ENCODE measurements around the gene CABLES2. TPM values are rescaled to one million over a fixed set of nuclear protein-coding genes. Genes with fewer than 3 reads are reported as not detected.
A peak's percentile ranks its signal among the peaks of the same experiment; 100 is the strongest.

The CABLES2 gene
- polyA plus RNA-seq, 1 experiment: 4.8 TPM

DNA sequence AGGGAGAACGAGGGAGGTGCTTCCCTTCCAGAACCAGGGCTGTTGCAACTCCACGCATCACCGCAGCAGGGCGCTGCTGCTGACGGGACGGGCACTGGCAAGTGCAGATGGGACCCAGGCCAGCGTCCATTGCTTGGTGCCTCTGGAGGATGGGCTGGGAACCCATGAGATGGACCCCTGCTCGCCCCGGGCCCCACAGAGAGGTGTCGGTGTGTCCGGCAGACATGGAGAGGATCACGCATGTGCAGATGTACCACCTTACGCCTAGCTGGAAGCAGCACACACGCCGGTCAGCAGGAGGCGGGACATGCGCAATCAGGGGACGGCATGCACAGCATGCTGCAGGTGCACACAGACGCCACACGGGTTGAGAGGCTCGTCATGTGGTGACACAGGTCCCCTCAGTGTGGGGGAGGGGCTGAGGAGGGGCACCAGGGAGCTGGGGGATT, 5.7 kb downstream of the CABLES2 start:
- DNase-seq (ENCODE audit: low read depth): no peak
- TF ChIP-seq, protein P1, sequence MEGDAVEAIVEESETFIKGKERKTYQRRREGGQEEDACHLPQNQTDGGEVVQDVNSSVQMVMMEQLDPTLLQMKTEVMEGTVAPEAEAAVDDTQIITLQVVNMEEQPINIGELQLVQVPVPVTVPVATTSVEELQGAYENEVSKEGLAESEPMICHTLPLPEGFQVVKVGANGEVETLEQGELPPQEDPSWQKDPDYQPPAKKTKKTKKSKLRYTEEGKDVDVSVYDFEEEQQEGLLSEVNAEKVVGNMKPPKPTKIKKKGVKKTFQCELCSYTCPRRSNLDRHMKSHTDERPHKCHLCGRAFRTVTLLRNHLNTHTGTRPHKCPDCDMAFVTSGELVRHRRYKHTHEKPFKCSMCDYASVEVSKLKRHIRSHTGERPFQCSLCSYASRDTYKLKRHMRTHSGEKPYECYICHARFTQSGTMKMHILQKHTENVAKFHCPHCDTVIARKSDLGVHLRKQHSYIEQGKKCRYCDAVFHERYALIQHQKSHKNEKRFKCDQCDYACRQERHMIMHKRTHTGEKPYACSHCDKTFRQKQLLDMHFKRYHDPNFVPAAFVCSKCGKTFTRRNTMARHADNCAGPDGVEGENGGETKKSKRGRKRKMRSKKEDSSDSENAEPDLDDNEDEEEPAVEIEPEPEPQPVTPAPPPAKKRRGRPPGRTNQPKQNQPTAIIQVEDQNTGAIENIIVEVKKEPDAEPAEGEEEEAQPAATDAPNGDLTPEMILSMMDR (IDR thresholded peaks at IDR 0.05; ENCODE audit: insufficient read depth, low read depth, low read length): 0 out of 2 replicates have a peak, but pooled peaks have one; percentile 6
- Histone ChIP-seq H3K36me3 (ENCODE audit: control insufficient read depth, insufficient read depth, low read length) (peaks cover 2% of the 10 kb centered on the region), H3K27me3 (ENCODE audit: control insufficient read depth, insufficient read depth, low read length) (no peaks in the 10 kb centered on the region), H3K4me3 (ENCODE audit: low read depth, low read length) (no peak overlapping the region)
- POLR2A ChIA-PET: no interaction called here
- CTCF ChIA-PET: interaction anchor here (0.6 to 1.5 kb wide), 2 partner anchors 25 to 494 kb away, joined by 3 read pairs; no protein-coding TSS in a partner anchor

DNA sequence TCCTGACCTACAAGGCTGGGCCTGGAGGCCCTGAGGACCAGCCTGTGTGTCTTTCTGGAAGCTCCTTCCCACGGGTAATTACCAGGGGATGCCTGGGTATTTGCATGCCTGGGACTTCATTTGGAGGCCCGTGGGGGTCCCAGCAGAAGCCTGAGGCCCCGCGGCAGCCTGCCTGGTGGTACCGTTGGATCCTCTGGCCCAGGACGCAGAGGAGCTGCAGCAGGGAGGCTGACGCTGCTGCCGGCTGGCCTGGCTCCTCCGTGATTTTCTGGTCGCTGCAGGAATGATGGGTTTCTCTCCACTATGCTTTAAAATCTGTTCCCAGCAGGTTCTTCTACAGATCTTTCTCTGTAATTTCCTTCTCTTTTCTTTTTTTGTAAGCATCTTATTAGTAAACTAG, 6.5 kb downstream of the CABLES2 start:
- no peak overlapping the region for H3K4me3 ChIP-seq (ENCODE audit: low read depth, low read length)
- H3K27me3 ChIP-seq (ENCODE audit: control insufficient read depth, insufficient read depth, low read length): no peaks in the 10 kb centered on the region
- ChIA-PET CTCF (interaction anchor here (1.2 to 1.4 kb wide), 2 partner anchors 10 to 18 kb away, joined by 4 read pairs; no protein-coding TSS in a partner anchor), POLR2A (no interaction called here)
- TF ChIP-seq, protein P1 (IDR thresholded peaks at IDR 0.05; ENCODE audit: insufficient read depth, low read depth, low read length): no peak
- DNase-seq (ENCODE audit: low read depth): no peak
- peaks cover 3% of the 10 kb centered on the region for H3K36me3 ChIP-seq (ENCODE audit: control insufficient read depth, insufficient read depth, low read length)

DNA sequence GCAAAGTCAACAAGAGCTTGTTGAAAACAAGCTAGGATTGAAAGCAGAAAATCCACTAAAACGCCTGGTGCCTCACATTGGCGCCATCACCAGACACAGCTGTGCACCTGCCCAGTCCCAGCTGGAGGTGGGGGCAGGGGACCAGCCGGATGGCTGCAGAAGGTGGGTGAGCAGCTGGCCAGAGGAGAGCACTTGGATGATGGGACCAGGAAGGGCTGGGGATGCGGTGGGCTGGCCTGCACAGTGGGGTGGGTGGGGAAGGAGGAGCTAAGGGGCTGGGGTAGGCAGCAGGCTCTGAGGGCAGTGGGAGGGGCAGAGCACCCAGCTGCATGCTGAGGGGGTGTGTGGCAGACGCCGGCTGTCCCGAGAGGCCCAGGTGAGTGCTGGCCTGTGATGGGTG, 7.1 kb downstream of the CABLES2 start:
- Histone ChIP-seq H3K4me3 (ENCODE audit: low read depth, low read length) (no peak overlapping the region), H3K27me3 (ENCODE audit: control insufficient read depth, insufficient read depth, low read length) (no peaks in the 10 kb centered on the region), H3K36me3 (ENCODE audit: control insufficient read depth, insufficient read depth, low read length) (peaks cover 3% of the 10 kb centered on the region)
- ChIA-PET POLR2A (no interaction called here), CTCF (interaction anchor here (1.2 to 1.4 kb wide), 2 partner anchors 10 to 17 kb away, joined by 4 read pairs; no protein-coding TSS in a partner anchor)
- DNase-seq (ENCODE audit: low read depth): no peak
- TF ChIP-seq, protein P1 (IDR thresholded peaks at IDR 0.05; ENCODE audit: insufficient read depth, low read depth, low read length): no peak

DNA sequence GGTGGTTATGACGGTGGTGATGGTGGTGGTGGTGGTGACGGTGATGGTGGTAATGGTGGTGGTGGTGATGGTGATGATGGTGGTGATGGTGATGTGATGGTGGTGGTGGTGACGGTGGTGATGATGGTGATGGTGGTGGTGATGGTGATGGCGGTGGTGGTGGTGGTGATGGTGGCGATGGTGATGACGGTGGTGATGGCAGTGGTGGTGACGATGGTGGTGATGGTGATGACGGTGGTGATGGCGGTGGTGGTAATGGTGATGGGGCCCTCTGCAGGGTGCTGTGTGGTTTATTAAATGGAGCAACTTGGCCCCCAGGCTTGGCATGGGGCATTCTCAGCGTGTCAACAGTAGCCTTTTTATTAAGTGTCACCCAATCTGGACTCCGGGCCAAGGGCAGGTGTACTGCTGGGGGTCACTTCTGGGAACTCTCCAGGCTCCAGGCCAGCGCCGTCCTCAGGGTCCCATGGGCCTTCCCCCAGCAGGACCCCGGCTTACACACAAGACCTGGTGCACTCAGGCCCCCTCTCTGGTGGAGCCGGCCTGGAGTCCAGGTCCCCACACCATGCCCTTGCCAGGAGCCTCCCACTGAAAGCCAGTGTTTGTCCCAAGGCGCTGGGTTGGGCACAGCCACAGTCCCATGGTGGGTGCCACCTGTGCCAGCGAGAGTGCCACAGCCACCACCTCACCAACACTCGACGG, 8.8 kb downstream of the CABLES2 start:
- TF ChIP-seq, protein P1 (IDR thresholded peaks at IDR 0.05; ENCODE audit: insufficient read depth, low read depth, low read length): no peak
- POLR2A ChIA-PET: no interaction called here
- H3K4me3 ChIP-seq (ENCODE audit: low read depth, low read length): no peak overlapping the region
- no peak for DNase-seq (ENCODE audit: low read depth)
- H3K36me3 ChIP-seq (ENCODE audit: control insufficient read depth, insufficient read depth, low read length): peaks cover 10% of the 10 kb centered on the region
- CTCF ChIA-PET: no interaction called here
- H3K27me3 ChIP-seq (ENCODE audit: control insufficient read depth, insufficient read depth, low read length): no peaks in the 10 kb centered on the region

DNA sequence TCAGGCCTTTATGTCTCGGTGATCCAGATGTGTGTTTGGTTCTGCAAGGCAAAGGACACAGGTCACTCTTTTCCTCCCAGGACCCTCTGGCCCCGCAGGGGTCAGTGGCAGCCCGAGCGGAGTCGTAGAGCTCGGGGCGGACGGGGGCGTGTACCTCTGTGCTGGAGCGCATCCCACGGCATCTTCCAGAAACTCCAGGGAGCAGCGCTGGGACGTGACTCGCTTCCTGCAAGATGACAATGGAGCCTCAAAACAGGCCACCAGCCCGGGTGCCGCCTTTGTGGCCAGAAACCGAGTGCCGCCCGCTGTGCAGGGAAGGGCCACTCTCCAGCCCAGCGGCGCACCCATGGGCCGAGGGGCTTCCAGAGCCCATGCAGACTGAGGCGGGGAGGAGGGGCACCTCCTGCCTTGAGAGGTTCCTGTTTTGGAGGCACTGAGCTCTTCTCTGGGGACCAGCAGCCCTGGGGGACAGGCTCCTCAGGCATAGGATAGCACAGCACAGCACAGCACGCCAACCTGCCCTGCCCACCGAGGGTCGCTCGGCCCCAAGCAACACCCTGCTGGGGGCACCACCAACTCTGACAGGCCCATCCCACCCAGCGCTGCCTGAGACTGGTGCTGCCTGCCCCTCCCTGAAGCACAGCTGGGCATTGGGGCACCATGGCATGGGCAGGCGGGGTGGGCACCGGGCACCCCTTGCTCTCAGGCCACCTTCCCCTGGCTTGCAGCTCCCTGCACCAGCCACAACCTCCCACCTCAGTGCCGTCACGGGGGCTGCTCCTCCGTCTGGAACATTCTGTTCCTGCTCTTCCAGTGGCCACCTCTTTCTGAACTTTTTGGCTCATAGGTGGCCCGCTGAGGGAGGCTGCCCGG, 10.5 kb downstream of the CABLES2 start:
- no peak for DNase-seq (ENCODE audit: low read depth)
- peaks cover 13% of the 10 kb centered on the region for H3K36me3 ChIP-seq (ENCODE audit: control insufficient read depth, insufficient read depth, low read length)
- POLR2A ChIA-PET: no interaction called here
- no peaks in the 10 kb centered on the region for H3K27me3 ChIP-seq (ENCODE audit: control insufficient read depth, insufficient read depth, low read length)
- TF ChIP-seq, protein P1 (IDR thresholded peaks at IDR 0.05; ENCODE audit: insufficient read depth, low read depth, low read length): no peak
- H3K4me3 ChIP-seq (ENCODE audit: low read depth, low read length): no peak overlapping the region
- CTCF ChIA-PET: interaction anchor here (1.6 kb wide), 1 partner anchor 28 kb away, joined by 3 read pairs; no protein-coding TSS in a partner anchor

All from BJ (cell line).